Uterus (tissue), 4 donors: ENCODE measurements around the gene ABHD4. TPM values are rescaled to one million over a fixed set of nuclear protein-coding genes. Genes with fewer than 3 reads are reported as not detected.
A peak's percentile ranks its signal among the peaks of the same experiment; 100 is the strongest.

ENCODE experiments used
- DNase-seq, 2 donors: peaks; one replicate each; pipeline ENCODE4 v3.0.0-alpha.2; 2019 to 2020
- H3K27ac ChIP-seq, 2 donors: fragments of 200-600 bp; sonication (generic); 1 replicate in 1 of 2; 2 replicates in 1 of 2; pipeline ENCODE4 v1.5.1; 2016 to 2018
- H3K27me3 ChIP-seq, 2 donors: fragments of 200-600 bp; sonication (generic); one replicate each; pipeline ENCODE4 v1.5.1; 2018 to 2019; ENCODE audit warnings: control low read depth in 1 of 2
- H3K36me3 ChIP-seq, 2 donors: fragments of 200-600 bp; sonication (generic); one replicate each; pipeline ENCODE4 v1.5.1; 2019; ENCODE audit warnings: control low read depth in 1 of 2
- H3K4me1 ChIP-seq, 2 donors: fragments of 200-600 bp; sonication (generic); one replicate each; pipeline ENCODE4 v1.5.1; 2018 to 2019; ENCODE audit warnings: control low read depth in 1 of 2
- H3K4me3 ChIP-seq, 2 donors: fragments of 200-600 bp; sonication (generic); 1 replicate in 1 of 2; 2 replicates in 1 of 2; pipeline ENCODE4 v1.5.1; 2018 to 2019; ENCODE audit warnings: mild to moderate bottlenecking in 1 of 2
- H3K9me3 ChIP-seq, 2 donors: fragments of 200-600 bp; sonication (generic); one replicate each; pipeline ENCODE4 v1.5.1; 2019; ENCODE audit warnings: control low read depth in 1 of 2
- CTCF ChIP-seq, 4 experiments: fragments of 200-600 bp in 2 of 4; fragments of 450-650 bp in 2 of 4; sonication (generic) in 2 of 4; IDR thresholded peaks; one replicate each; pipeline ENCODE4 v1.5.1; 2016 to 2019; ENCODE audit warnings: antibody characterized with exemption in 4 of 4, mild to moderate bottlenecking in 2 of 4, moderate library complexity in 1 of 4
- POLR2A ChIP-seq, 2 donors: fragments of 450-650 bp; IDR thresholded peaks; one replicate each; pipeline ENCODE4 v1.6.1; 2016; ENCODE audit warnings: antibody characterized with exemption in 2 of 2, mild to moderate bottlenecking in 1 of 2, moderate library complexity in 1 of 2
- intact Hi-C: fragments of 100-400 bp; cut with DNase I; formaldehyde crosslinking; loops from one replicate; pipeline ENCODE4 v1.15.1; 2023; ENCODE audit warnings: low total_unique reads
- total RNA-seq, 4 donors: library from RNA; depleted of rRNA in 3 of 4; stranded (reverse); fragments of >200 nt in 3 of 4; gene quantifications; one replicate each; pipeline versions ENCODE4 v1.1.0 to v1.2.4, GENCODE V29; 2014 to 2023
- donor health status: DM: yes; HTN: yes; CAD: no.

ABHD4 gene
- total RNA-seq, 4 donors from 2014 or later: 17.9 to 40.0 (median 28.6) TPM

- no peaks in the 10 kb centered on the region for H3K4me1 ChIP-seq
- no peaks in the 10 kb centered on the region for H3K9me3 ChIP-seq
- intact Hi-C loops: no loop called here
- no peaks in the 10 kb centered on the region for H3K27me3 ChIP-seq
- no peak overlapping the region for H3K27ac ChIP-seq
- no peak overlapping the region for H3K4me3 ChIP-seq
- TF ChIP-seq CTCF (IDR thresholded peaks at IDR 0.05) (no peak), POLR2A (IDR thresholded peaks at IDR 0.05) (no peak)
- no peaks in the 10 kb centered on the region for H3K36me3 ChIP-seq
- no peak for DNase-seq
Measured at GRCh38 chr14:22593189-22593588, 4.9 kb upstream of the ABHD4 start.

DNA sequence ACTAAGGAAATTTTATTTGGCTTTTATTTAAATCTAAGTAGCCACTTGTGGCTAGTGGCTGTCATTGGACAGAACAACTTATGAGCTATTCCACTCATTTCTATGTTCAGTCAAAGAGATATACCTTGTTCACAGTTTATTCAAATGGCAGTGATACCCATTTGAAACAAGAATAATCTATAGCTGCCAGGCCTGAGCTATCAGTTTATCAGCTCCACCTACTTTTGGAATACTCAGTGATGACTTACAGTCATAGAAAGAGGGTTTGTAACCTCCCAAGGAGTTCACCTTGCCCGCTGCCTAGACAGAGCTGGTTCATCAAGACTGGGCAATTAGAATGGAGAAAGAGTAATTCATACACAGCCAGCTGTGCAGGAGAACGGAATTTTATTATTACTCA is 4.5 kb upstream of the ABHD4 start:
- Histone ChIP-seq H3K4me1 (no peaks in the 10 kb centered on the region), H3K9me3 (no peaks in the 10 kb centered on the region), H3K27me3 (no peaks in the 10 kb centered on the region), H3K4me3 (no peak overlapping the region), H3K27ac (no peak overlapping the region), H3K36me3 (no peaks in the 10 kb centered on the region)
- TF ChIP-seq CTCF (IDR thresholded peaks at IDR 0.05) (no peak), POLR2A (IDR thresholded peaks at IDR 0.05) (no peak)
- intact Hi-C loops: no loop called here
- no peak for DNase-seq

DNA sequence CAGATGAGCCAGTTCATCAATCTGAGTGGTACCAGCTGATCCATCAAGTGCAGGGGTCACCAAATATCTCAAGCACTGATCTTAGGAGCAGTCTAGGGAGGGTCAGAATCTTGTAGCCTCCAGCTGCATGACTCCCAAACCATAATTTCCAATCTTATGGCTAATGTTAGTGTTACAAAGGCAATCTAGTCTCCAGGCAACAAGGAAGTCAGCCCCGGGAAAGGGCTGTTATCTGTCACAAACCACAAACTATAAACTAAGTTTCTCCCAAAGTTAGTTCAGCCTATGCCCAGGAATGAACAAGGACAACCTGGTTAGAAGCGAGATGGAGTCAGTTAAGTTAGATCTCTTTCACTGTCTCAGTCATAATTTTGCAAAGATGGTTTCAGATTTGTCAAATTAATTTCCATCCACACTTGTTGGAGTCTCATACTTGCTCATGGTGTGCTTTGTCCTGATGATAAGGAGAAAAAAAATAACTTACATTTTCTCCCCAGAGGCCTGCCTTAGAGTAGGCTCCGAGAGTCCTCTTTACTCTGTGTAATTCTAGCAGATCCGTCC is 3.9 kb upstream of the ABHD4 start:
- no peaks in the 10 kb centered on the region for H3K36me3 ChIP-seq
- TF ChIP-seq POLR2A (IDR thresholded peaks at IDR 0.05): no peak
- TF ChIP-seq CTCF (IDR thresholded peaks at IDR 0.05): no peak
- no peaks in the 10 kb centered on the region for H3K9me3 ChIP-seq
- H3K4me3 ChIP-seq: no peak overlapping the region
- intact Hi-C loops: no loop called here
- peaks cover 0 to under 1% of the 10 kb centered on the region in 2 donors for H3K4me1 ChIP-seq
- no peak overlapping the region for H3K27ac ChIP-seq
- H3K27me3 ChIP-seq: no peaks in the 10 kb centered on the region
- DNase-seq: no peak

- Histone ChIP-seq H3K36me3 (no peaks in the 10 kb centered on the region), H3K27me3 (no peaks in the 10 kb centered on the region), H3K27ac (no peak overlapping the region), H3K9me3 (no peaks in the 10 kb centered on the region), H3K4me1 (peaks cover 0 to 9% of the 10 kb centered on the region in 2 donors), H3K4me3 (no peak overlapping the region)
- intact Hi-C loops: no loop called here
- no peak for TF ChIP-seq CTCF (IDR thresholded peaks at IDR 0.05)
- no peak for TF ChIP-seq POLR2A (IDR thresholded peaks at IDR 0.05)
- no peak for DNase-seq
Measured at GRCh38 chr14:22596354-22596879, 1.7 kb upstream of the ABHD4 start.

- H3K36me3 ChIP-seq: no peaks in the 10 kb centered on the region
- intact Hi-C loops: no loop called here
- no peak for TF ChIP-seq CTCF (IDR thresholded peaks at IDR 0.05)
- no peak overlapping the region for H3K4me3 ChIP-seq
- H3K27me3 ChIP-seq: no peaks in the 10 kb centered on the region
- no peaks in the 10 kb centered on the region for H3K9me3 ChIP-seq
- H3K4me1 ChIP-seq: peaks cover 0 to 9% of the 10 kb centered on the region in 2 donors
- no peak for DNase-seq
- peak overlapping the region in 1 of 2 donors; percentile 92 for H3K27ac ChIP-seq
Measured at GRCh38 chr14:22597265-22597664, 835 bp upstream of the ABHD4 start.
